ENCODE data around the gene FYN. TPM values are rescaled to one million over a fixed set of nuclear protein-coding genes. Genes with fewer than 3 reads are reported as not detected.

FYN gene
- total and polyA plus RNA-seq, 4 experiments from 2014 or later = 338 to 713 (median 564) TPM

DNA sequence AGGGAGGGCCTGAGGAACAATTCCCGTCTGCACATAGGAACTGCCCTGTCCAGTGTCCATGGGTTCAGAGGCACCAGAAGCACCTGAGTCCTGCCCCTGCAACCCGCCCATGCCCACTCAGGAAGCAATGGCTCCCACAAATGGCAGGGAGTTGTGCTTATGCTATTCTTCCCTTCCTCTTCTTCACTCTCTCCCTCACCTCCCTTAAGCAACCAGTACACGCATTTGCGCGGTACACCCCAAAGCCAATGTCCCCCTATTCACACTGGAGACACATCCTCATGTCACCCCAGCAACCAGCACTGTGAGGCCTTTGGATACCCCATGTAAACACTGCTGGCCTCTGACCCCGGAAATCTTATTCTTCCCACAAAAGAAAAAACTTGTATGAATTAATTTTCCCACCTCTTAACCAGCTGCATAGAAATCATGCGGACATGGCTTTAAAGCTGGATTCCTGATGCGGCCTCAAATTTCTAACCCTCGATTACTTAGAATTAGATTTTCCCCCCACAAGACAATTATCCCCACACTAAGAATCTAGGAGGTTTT lies 30.9 kb downstream of the FYN start:
- peaks cover 100% of the 10 kb centered on the region for H3K4me1 ChIP-seq (ENCODE audit: insufficient read depth, low read length)
- no peaks in the 10 kb centered on the region for H3K27me3 ChIP-seq (ENCODE audit: insufficient read depth, low read length)
- no peaks in the 10 kb centered on the region for H3K36me3 ChIP-seq (ENCODE audit: insufficient read depth, low read length)
- Mint-ChIP-seq H3K27ac (no peak overlapping the region), H3K36me3 (peaks cover 4 to 26% of the 10 kb centered on the region in 2 donors), H3K4me3 (no peak overlapping the region), H3K4me1 (peaks cover 0 to 59% (median 28%) of the 10 kb centered on the region in 4 donors), H3K9me3 (peaks cover 0 to 3% (median 0%) of the 10 kb centered on the region in 8 donors), H3K27me3 (no peaks in the 10 kb centered on the region)
- no peak for DNase-seq
- ChIA-PET POLR2A (ENCODE audit: partially characterized antibody) (interaction anchor here (1.3 to 5.6 kb wide), 12 partner anchors 12 to 150 kb away, joined by 4 to 64 read pairs (median 21); partner anchors contain the start of gene FYN), CTCF (ENCODE audit: partially characterized antibody) (interaction anchor here (1.8 to 2.5 kb wide), 2 partner anchors 24 to 38 kb away, joined by 6 to 9 read pairs; no protein-coding TSS in a partner anchor)
- H3K27ac ChIP-seq (ENCODE audit: low read depth, low read length) = peak overlapping the region; percentile 54
- intact Hi-C loops (cut with micrococcal nuclease) = loop anchor here (2.0 kb wide), 2 partner anchors 30 to 38 kb away; partner anchors contain the start of gene FYN
- H3K4me3 ChIP-seq (ENCODE audit: low read length in 2 of 2) = peak overlapping the region in 1 of 2 donors; percentile 29
- no peaks in the 10 kb centered on the region for H3K9me3 ChIP-seq (ENCODE audit: control insufficient read depth in 1 of 2, low read length in 2 of 2)

DNA sequence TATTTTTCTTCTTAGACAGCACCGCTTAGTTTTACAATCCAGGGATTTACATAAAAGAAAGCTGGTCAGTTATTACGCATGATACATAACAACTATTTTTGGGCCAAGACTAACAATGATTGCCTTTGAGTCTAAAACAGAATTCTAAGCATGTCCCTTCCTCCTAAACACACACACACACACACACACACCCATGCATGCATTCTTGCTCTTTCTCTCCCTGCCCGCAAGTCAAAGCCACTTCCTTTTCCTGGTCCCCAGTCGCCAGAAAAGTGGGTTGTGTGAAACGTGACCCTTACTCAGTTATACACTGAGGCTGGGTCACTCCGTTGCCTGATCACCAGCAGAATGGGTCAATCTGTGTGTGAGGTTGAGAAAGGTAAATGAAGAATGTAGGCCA lies 31.4 kb downstream of the FYN start:
- H3K9me3 Mint-ChIP-seq = peaks cover 0 to 3% (median 0%) of the 10 kb centered on the region in 8 donors
- no peak overlapping the region for H3K4me3 Mint-ChIP-seq
- no peaks in the 10 kb centered on the region for H3K27me3 Mint-ChIP-seq
- Histone ChIP-seq H3K4me1 (ENCODE audit: insufficient read depth, low read length) (peaks cover 100% of the 10 kb centered on the region), H3K27me3 (ENCODE audit: insufficient read depth, low read length) (no peaks in the 10 kb centered on the region), H3K4me3 (ENCODE audit: low read length in 2 of 2) (peak overlapping the region in 1 of 2 donors; percentile 29), H3K27ac (ENCODE audit: low read depth, low read length) (peak overlapping the region; percentile 54), H3K36me3 (ENCODE audit: insufficient read depth, low read length) (no peaks in the 10 kb centered on the region), H3K9me3 (ENCODE audit: control insufficient read depth in 1 of 2, low read length in 2 of 2) (no peaks in the 10 kb centered on the region)
- peak; percentile 65 to 69 (median 66) for DNase-seq
- intact Hi-C loops (cut with micrococcal nuclease) = loop anchor here (2.0 kb wide), 2 partner anchors 31 to 37 kb away; partner anchors contain the start of gene FYN
- H3K36me3 Mint-ChIP-seq = peaks cover 4 to 28% of the 10 kb centered on the region in 2 donors
- peaks cover 0 to 60% (median 29%) of the 10 kb centered on the region in 4 donors for H3K4me1 Mint-ChIP-seq
- ChIA-PET CTCF (ENCODE audit: partially characterized antibody) (interaction anchor here (2.3 kb wide), 1 partner anchor 16 kb away, joined by 15 read pairs; no protein-coding TSS in a partner anchor), POLR2A (ENCODE audit: partially characterized antibody) (interaction anchor here (1.0 to 4.7 kb wide), 8 partner anchors 9 to 82 kb away, joined by 3 to 47 read pairs (median 15); partner anchors contain the start of gene FYN)
- no peak overlapping the region for H3K27ac Mint-ChIP-seq

DNA sequence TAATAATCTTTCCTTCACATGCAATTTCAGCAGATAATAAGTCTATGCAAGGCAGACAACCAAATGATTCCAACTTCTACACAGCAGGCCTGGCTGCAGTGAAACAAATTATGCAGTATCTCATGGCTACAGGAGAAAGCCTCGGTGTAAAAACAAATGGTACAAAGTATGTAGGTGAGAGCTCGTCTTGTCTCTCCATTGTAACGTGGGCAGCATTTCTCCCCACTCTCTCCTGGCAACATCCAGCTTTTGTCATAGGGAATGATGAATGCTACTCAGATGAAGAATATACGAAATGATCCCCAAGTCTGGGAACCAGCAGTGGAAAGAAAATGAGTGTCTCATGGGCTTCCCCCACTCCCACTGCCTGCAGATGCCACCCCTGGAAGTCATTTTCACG lies 32.4 kb downstream of the FYN start:
- H3K27me3 Mint-ChIP-seq = no peaks in the 10 kb centered on the region
- ChIA-PET POLR2A (ENCODE audit: partially characterized antibody) (interaction anchor here (0.8 to 4.7 kb wide), 22 partner anchors 8 to 151 kb away, joined by 3 to 47 read pairs (median 4); partner anchors contain the start of gene FYN), CTCF (ENCODE audit: partially characterized antibody) (interaction anchor here (0.8 to 2.3 kb wide), 11 partner anchors 10 to 119 kb away, joined by 3 to 15 read pairs (median 5); no protein-coding TSS in a partner anchor)
- Histone ChIP-seq H3K4me3 (ENCODE audit: low read length in 2 of 2) (no peak overlapping the region), H3K36me3 (ENCODE audit: insufficient read depth, low read length) (no peaks in the 10 kb centered on the region), H3K4me1 (ENCODE audit: insufficient read depth, low read length) (peaks cover 100% of the 10 kb centered on the region), H3K27me3 (ENCODE audit: insufficient read depth, low read length) (no peaks in the 10 kb centered on the region), H3K27ac (ENCODE audit: low read depth, low read length) (peak overlapping the region; percentile 54), H3K9me3 (ENCODE audit: control insufficient read depth in 1 of 2, low read length in 2 of 2) (no peaks in the 10 kb centered on the region)
- intact Hi-C loops (cut with micrococcal nuclease) = no loop called here
- H3K9me3 Mint-ChIP-seq = no peaks in the 10 kb centered on the region
- H3K27ac Mint-ChIP-seq = peak overlapping the region in 1 of 7 donors; percentile 97
- H3K36me3 Mint-ChIP-seq = peaks cover 0 to 21% of the 10 kb centered on the region in 2 donors
- H3K4me1 Mint-ChIP-seq = peaks cover 0 to 55% (median 32%) of the 10 kb centered on the region in 4 donors
- DNase-seq = no peak
- H3K4me3 Mint-ChIP-seq = peak overlapping the region in 3 of 8 donors; percentile 7 to 46 (median 21)

DNA sequence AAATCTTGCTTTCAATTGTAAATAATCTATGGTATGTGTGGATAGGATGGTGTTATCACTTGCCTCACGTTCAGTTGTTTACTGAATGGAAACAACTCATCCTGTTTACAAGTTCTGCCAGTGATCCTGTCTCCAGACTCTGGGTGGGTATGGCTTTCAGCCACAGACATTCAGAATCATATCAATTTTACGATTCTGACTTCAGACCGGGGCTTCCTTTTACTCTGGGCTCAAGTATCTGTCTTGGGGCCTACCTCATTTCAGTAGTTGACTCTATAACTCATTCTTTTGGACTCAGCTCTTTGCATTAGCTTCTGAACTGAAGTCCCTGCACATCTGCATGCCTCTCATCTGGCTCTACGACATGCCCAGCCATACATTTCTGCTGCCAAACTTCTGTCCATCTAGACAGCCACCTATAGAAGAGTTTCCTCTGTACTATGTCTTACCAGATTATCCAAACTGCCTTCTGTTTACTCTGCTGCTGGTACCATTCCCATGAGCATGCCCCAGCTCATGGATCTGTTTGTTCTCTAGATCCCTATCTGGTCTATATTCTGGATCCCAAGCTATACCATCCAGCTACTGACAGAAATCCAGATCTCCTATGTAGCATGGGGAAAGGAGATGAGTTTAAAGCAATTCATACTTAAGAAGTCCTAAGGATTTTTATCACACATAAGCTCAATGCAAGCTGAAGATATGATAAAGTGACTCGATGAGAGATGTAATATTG lies 34.3 kb downstream of the FYN start:
- H3K36me3 ChIP-seq (ENCODE audit: insufficient read depth, low read length) = no peaks in the 10 kb centered on the region
- intact Hi-C loops (cut with micrococcal nuclease) = no loop called here
- no peaks in the 10 kb centered on the region for H3K9me3 ChIP-seq (ENCODE audit: control insufficient read depth in 1 of 2, low read length in 2 of 2)
- peak overlapping the region in 1 of 2 donors; percentile 30 for H3K4me3 ChIP-seq (ENCODE audit: low read length in 2 of 2)
- ChIA-PET POLR2A (ENCODE audit: partially characterized antibody) (interaction anchor here (1.2 to 4.2 kb wide), 8 partner anchors 13 to 79 kb away, joined by 5 to 47 read pairs (median 10); partner anchors contain the start of gene FYN), CTCF (ENCODE audit: partially characterized antibody) (interaction anchor here (0.7 to 1.8 kb wide), 11 partner anchors 12 to 154 kb away, joined by 3 to 8 read pairs (median 4); partner anchors contain the start of gene FYN)
- peaks cover 100% of the 10 kb centered on the region for H3K4me1 ChIP-seq (ENCODE audit: insufficient read depth, low read length)
- no peak for DNase-seq
- no peaks in the 10 kb centered on the region for H3K27me3 Mint-ChIP-seq
- H3K27ac ChIP-seq (ENCODE audit: low read depth, low read length) = peak overlapping the region; percentile 73
- H3K36me3 Mint-ChIP-seq = peaks cover 0 to 19% of the 10 kb centered on the region in 2 donors
- H3K9me3 Mint-ChIP-seq = no peaks in the 10 kb centered on the region
- H3K4me3 Mint-ChIP-seq = peak overlapping the region; percentile 27 to 85 (median 78)
- no peaks in the 10 kb centered on the region for H3K27me3 ChIP-seq (ENCODE audit: insufficient read depth, low read length)
- peak overlapping the region in 3 of 7 donors; percentile 91 to 97 (median 93) for H3K27ac Mint-ChIP-seq
- H3K4me1 Mint-ChIP-seq = peaks cover 0 to 56% (median 41%) of the 10 kb centered on the region in 4 donors

DNA sequence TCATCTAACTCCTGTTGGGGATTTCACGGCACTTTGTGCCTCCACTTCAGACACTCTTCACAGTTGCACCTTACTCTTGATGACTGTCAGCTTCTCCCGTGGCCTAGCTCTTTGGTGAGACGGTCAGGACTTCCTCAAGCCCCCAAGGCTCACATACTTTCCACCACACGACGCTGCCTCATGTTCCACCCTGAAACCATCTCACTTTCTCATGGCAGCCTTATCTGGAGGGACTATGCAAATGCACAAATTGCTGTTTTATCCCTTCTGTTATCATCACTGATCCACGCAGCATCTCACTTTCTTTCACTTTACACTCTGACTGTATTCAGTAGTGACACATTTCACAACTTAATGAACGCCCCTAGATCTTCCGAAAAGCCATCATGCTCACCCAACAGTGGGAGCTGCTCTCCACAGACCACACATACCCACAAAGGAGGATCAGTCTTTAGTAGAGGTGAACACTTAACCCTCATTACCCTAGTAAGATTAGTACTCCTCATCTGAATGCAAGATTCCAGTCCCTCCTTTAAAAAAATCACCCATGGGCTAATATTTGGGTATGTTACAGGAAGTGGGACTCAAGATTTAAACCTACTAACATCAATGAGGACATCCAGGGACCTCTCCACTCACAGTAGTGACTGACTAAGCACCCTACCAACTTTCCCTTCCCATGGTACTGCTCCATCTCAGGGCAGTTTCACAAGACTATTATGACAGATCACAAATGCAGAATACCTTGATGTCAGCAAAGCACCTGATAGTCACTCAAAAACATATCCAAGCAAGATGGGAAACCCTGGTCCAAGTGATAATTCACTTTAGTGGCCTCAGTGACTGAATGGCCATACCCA lies 35.4 kb downstream of the FYN start:
- Mint-ChIP-seq H3K4me3 (peak overlapping the region; percentile 65 to 84 (median 74)), H3K27me3 (no peaks in the 10 kb centered on the region), H3K4me1 (peaks cover 0 to 67% (median 51%) of the 10 kb centered on the region in 4 donors), H3K27ac (peak overlapping the region in 3 of 7 donors; percentile 91 to 97 (median 93)), H3K9me3 (no peaks in the 10 kb centered on the region), H3K36me3 (peaks cover 0 to 20% of the 10 kb centered on the region in 2 donors)
- Histone ChIP-seq H3K4me1 (ENCODE audit: insufficient read depth, low read length) (peaks cover 100% of the 10 kb centered on the region), H3K4me3 (ENCODE audit: low read length in 2 of 2) (peak overlapping the region in 1 of 2 donors; percentile 30), H3K36me3 (ENCODE audit: insufficient read depth, low read length) (no peaks in the 10 kb centered on the region), H3K27ac (ENCODE audit: low read depth, low read length) (peak overlapping the region; percentile 73), H3K9me3 (ENCODE audit: control insufficient read depth in 1 of 2, low read length in 2 of 2) (no peaks in the 10 kb centered on the region), H3K27me3 (ENCODE audit: insufficient read depth, low read length) (no peaks in the 10 kb centered on the region)
- intact Hi-C loops (cut with micrococcal nuclease) = loop anchor here (1.0 kb wide), 2 partner anchors 8 to 14 kb away; no protein-coding TSS in a partner anchor
- ChIA-PET POLR2A (ENCODE audit: partially characterized antibody) (interaction anchor here (0.6 to 1.3 kb wide), 10 partner anchors 11 to 155 kb away, joined by 3 to 4 read pairs (median 3); partner anchors contain the start of gene FYN), CTCF (ENCODE audit: partially characterized antibody) (interaction anchor here (0.6 to 1.1 kb wide), 3 partner anchors 13 to 206 kb away, joined by 3 read pairs; no protein-coding TSS in a partner anchor)
- peak; percentile 51 to 75 (median 56) for DNase-seq

DNA sequence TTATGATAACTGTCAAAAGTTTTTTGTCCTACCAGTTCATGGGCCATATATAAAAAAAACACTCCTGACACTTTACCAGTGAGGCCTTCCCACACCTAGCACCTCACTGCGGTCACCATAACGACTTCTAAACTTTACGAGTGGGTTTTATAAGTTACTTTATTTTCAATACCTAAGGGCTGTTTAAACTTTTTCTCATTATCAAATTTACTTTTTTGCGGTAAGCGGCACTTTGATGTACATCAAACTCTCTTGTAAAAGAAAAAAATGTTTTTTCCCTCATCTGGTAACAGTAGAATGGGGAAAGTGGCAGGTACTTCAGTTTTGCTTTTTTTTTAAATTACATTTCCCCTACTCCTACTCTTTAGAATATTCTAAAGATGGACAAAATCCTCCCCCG lies 36.2 kb downstream of the FYN start:
- peak; percentile 65 to 74 (median 70) for DNase-seq
- H3K9me3 Mint-ChIP-seq = no peaks in the 10 kb centered on the region
- H3K27ac Mint-ChIP-seq = peak overlapping the region in 3 of 7 donors; percentile 91 to 97 (median 93)
- peak overlapping the region; percentile 73 for H3K27ac ChIP-seq (ENCODE audit: low read depth, low read length)
- intact Hi-C loops (cut with micrococcal nuclease) = loop anchor here (1.0 kb wide), 2 partner anchors 9 to 13 kb away; no protein-coding TSS in a partner anchor
- peak overlapping the region in 1 of 2 donors; percentile 30 for H3K4me3 ChIP-seq (ENCODE audit: low read length in 2 of 2)
- no peaks in the 10 kb centered on the region for H3K27me3 ChIP-seq (ENCODE audit: insufficient read depth, low read length)
- H3K4me3 Mint-ChIP-seq = peak overlapping the region; percentile 65 to 84 (median 74)
- ChIA-PET POLR2A (ENCODE audit: partially characterized antibody) (interaction anchor here (0.6 to 1.3 kb wide), 8 partner anchors 10 to 150 kb away, joined by 3 to 4 read pairs (median 4); partner anchors contain the start of gene FYN), CTCF (ENCODE audit: partially characterized antibody) (interaction anchor here (0.6 to 1.1 kb wide), 3 partner anchors 14 to 206 kb away, joined by 3 read pairs; no protein-coding TSS in a partner anchor)
- H3K4me1 Mint-ChIP-seq = peaks cover 3 to 72% (median 57%) of the 10 kb centered on the region in 4 donors
- no peaks in the 10 kb centered on the region for H3K36me3 ChIP-seq (ENCODE audit: insufficient read depth, low read length)
- H3K4me1 ChIP-seq (ENCODE audit: insufficient read depth, low read length) = peaks cover 99% of the 10 kb centered on the region
- no peaks in the 10 kb centered on the region for H3K9me3 ChIP-seq (ENCODE audit: control insufficient read depth in 1 of 2, low read length in 2 of 2)
- H3K27me3 Mint-ChIP-seq = no peaks in the 10 kb centered on the region
- H3K36me3 Mint-ChIP-seq = peaks cover 0 to 20% of the 10 kb centered on the region in 2 donors
